WTC11 (cell line): ENCODE measurements around the gene GLS.

Experiments
- AFF4 ChIP-seq: sonication (generic); formaldehyde crosslinking; IDR thresholded peaks from 2 replicates; pipeline ENCODE4 v1.8.1; 2023; ENCODE audit warnings: mild to moderate bottlenecking, missing genetic modification reagents, borderline replicate concordance
- CTCF ChIP-seq: fragments of 200-600 bp; IDR thresholded peaks from 2 replicates; pipeline ENCODE4 v1.8.0; 2022; ENCODE audit warnings: antibody characterized with exemption
- NR2C2 ChIP-seq: sonication (generic); formaldehyde crosslinking; IDR thresholded peaks from 2 replicates; pipeline ENCODE4 v1.8.0; 2022; ENCODE audit warnings: mild to moderate bottlenecking, missing genetic modification reagents
- STAT6 ChIP-seq: sonication (generic); formaldehyde crosslinking; conservative IDR thresholded peaks from 2 replicates; pipeline ENCODE4 v1.8.1; 2023; ENCODE audit warnings: mild to moderate bottlenecking, low read depth, missing genetic modification reagents, moderate library complexity
- ZNF317 ChIP-seq: sonication (generic); formaldehyde crosslinking; IDR thresholded peaks from 2 replicates; pipeline ENCODE4 v1.8.1; 2023; ENCODE audit warnings: low read depth, mild to moderate bottlenecking, moderate library complexity, missing genetic modification reagents, borderline replicate concordance
- ZNF416 ChIP-seq: fragments of 250-450 bp; sonication (Bioruptor Pico); IDR thresholded peaks from 2 replicates; pipeline ENCODE4 v1.9.0; 2021; ENCODE audit warnings: mild to moderate bottlenecking, inconsistent platforms

GRCh38 chr2:190838492-190838910, 42.1 kb upstream of the GLS start:
- TF ChIP-seq CTCF: no peak
- TF ChIP-seq ZNF317: no peak
- TF ChIP-seq ZNF416 (CRISPR knock-in tag): no peak
- no peak for TF ChIP-seq NR2C2 (CRISPR knock-in tag)
- no peak for TF ChIP-seq STAT6 (CRISPR knock-in tag)
- TF ChIP-seq AFF4: no peak
